ENCODE measurements around the gene TEAD4. TPM values are rescaled to one million over a fixed set of nuclear protein-coding genes. Genes with fewer than 3 reads are reported as not detected.

The TEAD4 gene
- total RNA-seq, 1 experiment from 2014 or later = 96.2 TPM

DNA sequence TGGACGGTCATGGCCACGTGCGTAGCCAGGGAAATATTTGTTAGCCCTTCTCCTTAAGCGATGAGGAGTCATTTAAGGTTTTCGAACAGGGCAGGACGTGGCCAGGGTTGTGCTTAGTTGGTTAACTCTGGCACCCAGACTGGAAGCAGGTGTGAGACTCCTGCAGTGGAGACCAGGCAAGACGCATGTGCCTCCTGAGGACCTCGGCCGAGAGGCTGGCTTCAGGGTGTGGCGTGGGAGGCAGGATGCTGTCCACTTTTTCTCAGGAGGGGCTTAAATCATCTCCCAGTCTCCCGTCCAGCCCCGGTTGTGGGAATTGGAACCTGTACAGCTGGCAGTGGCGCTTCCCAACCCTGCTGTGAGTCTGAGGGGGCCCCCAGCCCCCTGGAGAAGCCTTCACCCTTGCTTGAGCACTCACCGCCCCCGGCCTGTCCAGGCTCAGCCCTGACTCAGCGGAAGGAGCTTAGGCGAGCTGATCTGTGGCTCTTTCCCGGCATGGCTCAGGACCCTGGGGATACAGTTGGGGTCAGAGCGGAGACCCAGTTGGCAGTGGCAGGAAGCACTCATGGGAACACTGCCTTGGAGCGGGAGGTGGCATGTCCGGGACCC, 71.7 kb downstream of the TEAD4 start:
- TF ChIP-seq, protein P1, sequence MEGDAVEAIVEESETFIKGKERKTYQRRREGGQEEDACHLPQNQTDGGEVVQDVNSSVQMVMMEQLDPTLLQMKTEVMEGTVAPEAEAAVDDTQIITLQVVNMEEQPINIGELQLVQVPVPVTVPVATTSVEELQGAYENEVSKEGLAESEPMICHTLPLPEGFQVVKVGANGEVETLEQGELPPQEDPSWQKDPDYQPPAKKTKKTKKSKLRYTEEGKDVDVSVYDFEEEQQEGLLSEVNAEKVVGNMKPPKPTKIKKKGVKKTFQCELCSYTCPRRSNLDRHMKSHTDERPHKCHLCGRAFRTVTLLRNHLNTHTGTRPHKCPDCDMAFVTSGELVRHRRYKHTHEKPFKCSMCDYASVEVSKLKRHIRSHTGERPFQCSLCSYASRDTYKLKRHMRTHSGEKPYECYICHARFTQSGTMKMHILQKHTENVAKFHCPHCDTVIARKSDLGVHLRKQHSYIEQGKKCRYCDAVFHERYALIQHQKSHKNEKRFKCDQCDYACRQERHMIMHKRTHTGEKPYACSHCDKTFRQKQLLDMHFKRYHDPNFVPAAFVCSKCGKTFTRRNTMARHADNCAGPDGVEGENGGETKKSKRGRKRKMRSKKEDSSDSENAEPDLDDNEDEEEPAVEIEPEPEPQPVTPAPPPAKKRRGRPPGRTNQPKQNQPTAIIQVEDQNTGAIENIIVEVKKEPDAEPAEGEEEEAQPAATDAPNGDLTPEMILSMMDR (IDR thresholded peaks at IDR 0.05; ENCODE audit: insufficient read depth in 1 of 2, low read depth in 1 of 2, low read length in 1 of 2, severe bottlenecking in 1 of 2, unreplicated experiment in 1 of 2) = no peak
- H3K4me1 ChIP-seq = no peaks in the 10 kb centered on the region
- POLR2A ChIA-PET = no interaction called here
- no peaks in the 10 kb centered on the region for H3K27me3 ChIP-seq (replicated peaks; ENCODE audit: control insufficient read depth, insufficient read depth, low read length)
- intact Hi-C loops (cut with micrococcal nuclease; ENCODE audit: unreplicated experiment) = loop anchor here (5.0 kb wide), 1 partner anchor 69 kb away; no protein-coding TSS in a partner anchor
- CTCF ChIA-PET = interaction anchor here (1.7 kb wide), 1 partner anchor 10 kb away, joined by 4 read pairs; no protein-coding TSS in a partner anchor
- Mint-ChIP-seq H3K27me3 (ENCODE audit: insufficient read depth, unreplicated experiment) (no peaks in the 10 kb centered on the region), H3K36me3 (ENCODE audit: insufficient read depth, unreplicated experiment) (peaks cover 93% of the 10 kb centered on the region), H3K4me3 (ENCODE audit: unreplicated experiment) (no peak overlapping the region), H3K4me1 (ENCODE audit: low read depth, unreplicated experiment) (no peaks in the 10 kb centered on the region), H3K27ac (ENCODE audit: unreplicated experiment) (no peak overlapping the region), H3K9me3 (ENCODE audit: unreplicated experiment) (no peaks in the 10 kb centered on the region)
- H3K9me3 ChIP-seq = no peaks in the 10 kb centered on the region
- peaks cover 1% of the 10 kb centered on the region; the same call in 1 of the 2 replicates for H3K36me3 ChIP-seq (ENCODE audit: control insufficient read depth, insufficient read depth, low read length)
- DNase-seq = no peak
- H3K4me3 ChIP-seq (ENCODE audit: low read depth, low read length) = no peak overlapping the region
- no TSS peak for BruUV-seq (replicated peaks)

DNA sequence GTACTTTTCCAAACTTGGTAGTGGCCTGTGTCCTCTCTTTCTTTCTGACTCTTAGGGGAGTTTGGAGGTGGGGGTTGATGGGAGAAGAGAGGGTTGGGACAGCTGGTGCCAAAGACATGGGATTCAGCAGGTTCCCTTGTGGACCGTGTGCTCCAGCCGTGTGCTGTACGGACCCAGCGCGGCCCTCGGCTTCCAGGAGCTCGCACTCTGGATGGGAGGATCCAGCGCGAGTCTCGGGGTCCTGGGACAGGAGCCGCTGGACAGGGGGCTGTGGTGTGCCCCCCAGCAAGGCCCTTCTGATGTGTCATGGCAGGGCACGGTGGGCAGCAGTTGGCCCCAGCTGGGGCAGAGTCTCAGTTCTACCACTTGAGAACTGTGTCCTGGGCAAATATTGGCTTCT, 73.0 kb downstream of the TEAD4 start:
- Mint-ChIP-seq H3K36me3 (ENCODE audit: insufficient read depth, unreplicated experiment) (peaks cover 94% of the 10 kb centered on the region), H3K9me3 (ENCODE audit: unreplicated experiment) (no peaks in the 10 kb centered on the region), H3K4me1 (ENCODE audit: low read depth, unreplicated experiment) (no peaks in the 10 kb centered on the region), H3K27ac (ENCODE audit: unreplicated experiment) (no peak overlapping the region), H3K27me3 (ENCODE audit: insufficient read depth, unreplicated experiment) (no peaks in the 10 kb centered on the region), H3K4me3 (ENCODE audit: unreplicated experiment) (no peak overlapping the region)
- Histone ChIP-seq H3K4me1 (no peaks in the 10 kb centered on the region), H3K9me3 (no peaks in the 10 kb centered on the region), H3K36me3 (ENCODE audit: control insufficient read depth, insufficient read depth, low read length) (no peaks in the 10 kb centered on the region; the same call in 1 of the 2 replicates), H3K27me3 (replicated peaks; ENCODE audit: control insufficient read depth, insufficient read depth, low read length) (no peaks in the 10 kb centered on the region), H3K4me3 (ENCODE audit: low read depth, low read length) (no peak overlapping the region)
- TF ChIP-seq, protein P1 (IDR thresholded peaks at IDR 0.05; ENCODE audit: insufficient read depth in 1 of 2, low read depth in 1 of 2, low read length in 1 of 2, severe bottlenecking in 1 of 2, unreplicated experiment in 1 of 2) = no peak
- ChIA-PET POLR2A (no interaction called here), CTCF (interaction anchor here (1.1 to 1.7 kb wide), 2 partner anchors 9 kb away, joined by 4 read pairs; no protein-coding TSS in a partner anchor)
- no TSS peak for BruUV-seq (replicated peaks)
- DNase-seq = no peak
- intact Hi-C loops (cut with micrococcal nuclease; ENCODE audit: unreplicated experiment) = loop anchor here (5.0 kb wide), 1 partner anchor 70 kb away; no protein-coding TSS in a partner anchor

DNA sequence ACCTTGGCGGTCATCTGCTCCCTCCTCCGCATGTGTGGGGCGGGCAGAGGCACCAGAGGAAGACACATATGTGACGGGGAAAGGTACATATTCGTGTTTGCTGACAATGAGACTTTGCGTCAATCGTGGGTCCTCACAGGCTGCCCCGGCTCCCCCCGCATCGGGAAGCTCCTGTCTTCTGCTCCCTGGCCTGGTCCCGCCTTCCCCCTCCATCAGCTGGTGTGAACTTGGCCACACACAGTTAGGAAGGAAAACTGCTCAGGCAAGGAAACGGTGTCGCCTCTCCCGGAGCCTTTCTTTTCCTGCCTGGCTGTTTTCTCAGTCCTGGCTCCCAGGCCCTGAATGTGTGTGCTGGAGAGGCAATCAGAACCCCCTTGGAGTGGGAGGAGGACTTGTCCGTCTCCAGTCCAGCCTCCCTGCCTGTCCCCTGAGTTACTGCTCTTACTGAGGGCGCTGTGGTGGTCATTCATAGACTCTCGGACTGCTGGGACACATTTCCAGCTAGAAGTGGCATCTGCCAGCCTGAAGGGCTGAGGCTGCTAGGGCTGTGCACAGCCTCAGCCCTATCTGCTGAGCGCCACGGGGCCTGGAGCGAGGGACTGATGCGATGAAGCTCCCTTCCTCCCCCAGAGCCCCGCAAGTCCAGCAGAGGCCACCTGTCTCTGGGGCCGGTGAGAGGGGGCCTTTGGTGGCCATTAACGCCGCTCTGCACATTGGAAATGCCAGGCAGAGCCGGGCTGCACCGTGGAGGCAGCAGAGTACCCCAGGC, 73.8 kb downstream of the TEAD4 start:
- H3K4me3 ChIP-seq (ENCODE audit: low read depth, low read length) = no peak overlapping the region
- Mint-ChIP-seq H3K27ac (ENCODE audit: unreplicated experiment) (peak overlapping the region; percentile 43), H3K9me3 (ENCODE audit: unreplicated experiment) (no peaks in the 10 kb centered on the region), H3K4me1 (ENCODE audit: low read depth, unreplicated experiment) (no peaks in the 10 kb centered on the region), H3K4me3 (ENCODE audit: unreplicated experiment) (no peak overlapping the region), H3K27me3 (ENCODE audit: insufficient read depth, unreplicated experiment) (no peaks in the 10 kb centered on the region), H3K36me3 (ENCODE audit: insufficient read depth, unreplicated experiment) (peaks cover 93% of the 10 kb centered on the region)
- intact Hi-C loops (cut with micrococcal nuclease; ENCODE audit: unreplicated experiment) = loop anchor here (5.0 kb wide), 1 partner anchor 71 kb away; no protein-coding TSS in a partner anchor
- POLR2A ChIA-PET = interaction anchor here (0.6 kb wide), 1 partner anchor 65 kb away, joined by 3 read pairs; no protein-coding TSS in a partner anchor
- CTCF ChIA-PET = interaction anchor here (0.5 to 2.2 kb wide), 6 partner anchors 8 to 242 kb away, joined by 3 to 9 read pairs (median 4); no protein-coding TSS in a partner anchor
- no peaks in the 10 kb centered on the region for H3K27me3 ChIP-seq (replicated peaks; ENCODE audit: control insufficient read depth, insufficient read depth, low read length)
- H3K36me3 ChIP-seq (ENCODE audit: control insufficient read depth, insufficient read depth, low read length) = peaks cover under 1% of the 10 kb centered on the region; the same call in 1 of the 2 replicates
- TF ChIP-seq, protein P1 (IDR thresholded peaks at IDR 0.05; ENCODE audit: insufficient read depth in 1 of 2, low read depth in 1 of 2, low read length in 1 of 2, severe bottlenecking in 1 of 2, unreplicated experiment in 1 of 2) = no peak
- BruUV-seq (replicated peaks) = no TSS peak
- H3K4me1 ChIP-seq = no peaks in the 10 kb centered on the region
- no peaks in the 10 kb centered on the region for H3K9me3 ChIP-seq
- no peak for DNase-seq
